ENCODE data around the gene MBNL1.

MBNL1 gene, protein sequence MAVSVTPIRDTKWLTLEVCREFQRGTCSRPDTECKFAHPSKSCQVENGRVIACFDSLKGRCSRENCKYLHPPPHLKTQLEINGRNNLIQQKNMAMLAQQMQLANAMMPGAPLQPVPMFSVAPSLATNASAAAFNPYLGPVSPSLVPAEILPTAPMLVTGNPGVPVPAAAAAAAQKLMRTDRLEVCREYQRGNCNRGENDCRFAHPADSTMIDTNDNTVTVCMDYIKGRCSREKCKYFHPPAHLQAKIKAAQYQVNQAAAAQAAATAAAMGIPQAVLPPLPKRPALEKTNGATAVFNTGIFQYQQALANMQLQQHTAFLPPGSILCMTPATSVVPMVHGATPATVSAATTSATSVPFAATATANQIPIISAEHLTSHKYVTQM

GRCh38 chr3:152268555-152269055, at the start of gene MBNL1:
TSS of gene MBNL1 (plus strand) at chr3:152268929. CDS start at chr3:152300194, 31,265 bp downstream.
- DNase-seq (ENCODE audit: low read depth), result peak; percentile 71

DNA sequence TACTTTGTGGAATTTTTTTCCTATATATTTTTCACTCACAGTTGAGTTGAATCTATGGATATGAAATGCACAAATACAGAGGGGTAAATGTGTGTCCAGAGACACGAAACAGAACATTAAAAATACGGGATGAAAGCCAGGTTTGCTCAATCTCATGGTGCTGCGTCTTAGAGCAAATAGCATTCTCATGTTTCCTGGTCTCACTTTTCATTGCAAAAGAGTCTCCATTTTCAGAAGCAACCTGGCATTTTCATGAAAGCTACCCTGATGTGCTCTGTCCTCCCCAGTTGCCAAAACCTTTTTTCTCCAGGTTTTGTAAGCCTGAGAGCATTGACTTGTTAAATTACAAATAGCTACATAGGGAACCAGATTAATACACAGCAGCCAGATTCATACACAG, 49.5 kb upstream of the MBNL1 start:
- no peak for DNase-seq (ENCODE audit: low read depth)

DNA sequence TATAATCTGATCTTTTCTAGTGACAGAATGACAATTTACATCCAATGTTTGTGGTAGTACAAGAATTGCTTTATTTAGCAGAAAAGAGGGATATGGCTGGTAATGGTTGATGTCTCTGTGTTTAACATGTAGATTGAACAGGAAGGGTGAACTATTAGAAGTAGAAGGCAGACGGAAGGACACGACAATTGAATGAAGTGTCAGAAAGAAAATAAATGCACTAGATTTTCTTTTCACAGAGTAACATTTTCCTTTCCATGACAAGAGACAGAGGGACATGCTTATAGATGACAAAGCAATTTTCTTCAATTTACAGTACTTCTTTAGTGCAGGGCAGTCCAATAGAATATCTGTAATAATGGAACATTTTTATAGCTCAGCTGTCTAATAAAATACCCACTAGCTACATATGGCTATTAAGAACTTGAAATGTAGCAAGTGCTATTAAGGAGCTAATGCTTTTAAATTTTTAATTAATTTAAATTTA, 48.9 kb upstream of the MBNL1 start:
- no peak for DNase-seq (ENCODE audit: low read depth)

- DNase-seq (ENCODE audit: low read depth), result no peak
These were observed 46.4 kb upstream of the MBNL1 start for GRCh38 chr3:152222327-152222726.

DNA sequence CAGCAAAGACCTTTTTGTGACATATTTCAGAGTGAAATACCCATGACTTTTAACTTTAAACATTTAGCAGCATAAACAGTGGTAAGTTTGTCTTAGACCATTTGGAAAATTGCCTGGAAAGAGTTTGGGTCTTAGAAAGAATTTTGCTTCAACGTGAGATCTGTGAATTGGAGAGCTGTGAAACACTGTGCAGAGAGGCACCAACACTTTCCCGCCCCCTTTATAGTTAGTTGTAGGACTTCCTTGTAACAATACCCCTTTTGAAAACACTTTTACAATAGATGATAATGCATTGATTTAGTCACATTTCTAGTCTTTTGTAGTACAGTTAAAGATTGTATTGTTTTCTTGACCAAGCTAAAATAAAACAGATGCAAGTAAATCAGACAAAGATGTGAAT, 43.5 kb upstream of the MBNL1 start:
- no peak for DNase-seq (ENCODE audit: low read depth)

- no peak for DNase-seq (ENCODE audit: low read depth)
These were observed 42.6 kb upstream of the MBNL1 start for GRCh38 chr3:152226176-152226575.

GRCh38 chr3:152227027-152227426, 41.7 kb upstream of the MBNL1 start:
- no peak for DNase-seq (ENCODE audit: low read depth)

DNA sequence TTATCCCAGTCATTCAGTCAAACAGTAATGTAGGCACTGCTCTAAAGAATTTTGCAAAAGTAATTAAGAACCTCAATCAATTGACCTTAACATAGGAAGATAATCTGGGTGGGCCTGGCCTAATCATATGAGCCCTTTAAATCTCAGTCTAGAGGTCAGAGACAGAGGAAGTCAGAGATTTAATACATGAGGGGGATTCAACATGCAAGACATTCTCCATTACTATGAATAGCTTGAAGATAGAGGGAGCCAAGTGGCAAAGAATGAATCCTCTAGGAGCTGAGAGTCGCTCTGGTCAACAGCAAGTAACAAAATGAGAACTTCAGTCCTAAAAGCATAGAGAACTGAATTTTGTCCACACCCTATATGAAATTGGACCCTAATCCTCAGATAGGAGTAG, 39.0 kb upstream of the MBNL1 start:
- no peak for DNase-seq (ENCODE audit: low read depth)

DNA sequence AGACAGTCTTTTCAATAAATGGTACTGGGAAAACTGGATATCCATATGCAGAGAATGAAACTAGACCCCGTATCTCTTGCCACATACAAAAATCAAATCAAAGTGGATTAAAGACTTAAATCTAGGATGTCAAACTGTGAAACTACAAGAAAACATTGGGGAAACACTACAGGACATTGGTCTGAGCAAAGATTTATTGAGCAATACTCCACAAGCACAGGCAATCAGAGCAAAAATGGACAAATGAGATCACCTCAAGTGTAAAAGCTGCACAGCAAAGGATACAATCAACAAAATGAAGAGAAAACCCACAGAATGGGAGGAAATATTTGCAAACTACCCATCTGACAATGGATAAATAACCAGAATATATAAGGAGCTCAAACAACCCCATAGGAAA, 38.4 kb upstream of the MBNL1 start:
- DNase-seq (ENCODE audit: low read depth), result no peak

DNA sequence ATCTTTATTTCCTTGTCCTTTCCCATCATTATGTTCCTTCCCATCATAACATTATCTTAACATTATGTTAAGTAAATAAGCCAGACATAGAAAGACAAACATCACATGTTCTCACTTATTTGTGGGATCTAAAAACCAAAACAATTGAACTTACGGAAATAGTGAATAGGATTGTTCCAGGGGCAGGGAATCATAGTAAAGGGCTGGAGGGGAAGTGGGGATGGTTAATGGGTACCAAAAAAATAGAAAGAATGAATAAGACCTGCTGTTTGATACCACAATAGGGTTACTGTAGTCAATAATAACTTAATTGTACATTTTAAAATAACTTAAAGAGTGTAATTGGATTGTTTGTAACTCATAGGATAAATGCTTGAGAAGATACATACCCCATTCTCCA, 36.7 kb upstream of the MBNL1 start:
- DNase-seq (ENCODE audit: low read depth), result no peak

GRCh38 chr3:152232679-152233078, 36.0 kb upstream of the MBNL1 start:
- no peak for DNase-seq (ENCODE audit: low read depth)

GRCh38 chr3:152234657-152235375, 33.9 kb upstream of the MBNL1 start:
- no peak for DNase-seq (ENCODE audit: low read depth)

DNA sequence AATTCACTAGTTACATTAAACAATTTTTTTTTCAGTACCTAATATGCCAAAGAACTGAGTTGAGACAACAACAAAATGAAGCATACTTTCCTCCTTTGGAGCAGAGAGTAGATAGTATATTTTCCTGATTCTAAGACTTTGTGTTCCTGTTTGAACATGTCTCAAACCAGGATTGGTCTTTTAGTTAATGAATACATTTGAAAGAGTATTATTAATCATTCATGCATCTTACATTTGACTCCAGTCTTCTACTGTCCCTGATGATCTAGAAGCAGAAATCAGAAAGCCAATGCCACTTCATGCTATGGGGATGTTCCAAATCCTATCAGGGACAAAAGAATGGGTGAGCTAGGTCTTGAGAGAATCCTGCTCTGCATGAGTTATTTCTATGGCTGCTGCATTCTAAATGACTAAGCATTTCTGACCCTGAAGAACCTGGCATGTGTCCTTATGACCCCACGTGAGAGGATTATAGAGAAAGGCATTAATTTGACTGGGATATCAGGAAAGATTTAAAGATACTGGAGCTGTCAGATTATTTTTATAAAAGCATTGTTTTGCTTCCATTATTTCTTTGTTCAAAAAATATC, 32.9 kb upstream of the MBNL1 start:
- no peak for DNase-seq (ENCODE audit: low read depth)

DNA sequence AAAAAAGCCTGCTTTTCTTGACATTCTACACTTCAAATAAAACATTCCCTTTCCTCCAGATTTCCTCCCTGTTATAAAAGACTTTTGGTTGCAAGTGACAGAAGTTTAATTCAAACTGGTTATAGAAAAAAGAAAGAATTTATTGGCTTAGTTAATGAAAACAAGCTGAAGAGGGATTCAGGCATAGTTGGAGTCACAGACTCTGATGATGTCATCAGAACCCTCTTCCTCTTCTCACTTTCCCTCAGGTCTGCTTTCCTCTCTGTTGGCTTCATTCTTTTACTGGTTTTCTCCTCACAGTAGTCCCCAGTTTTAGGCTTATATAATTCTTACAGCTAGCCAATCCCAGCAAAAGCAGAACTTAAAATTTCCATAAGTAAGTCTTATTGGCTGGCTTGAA, 32.0 kb upstream of the MBNL1 start:
- no peak for DNase-seq (ENCODE audit: low read depth)

DNA sequence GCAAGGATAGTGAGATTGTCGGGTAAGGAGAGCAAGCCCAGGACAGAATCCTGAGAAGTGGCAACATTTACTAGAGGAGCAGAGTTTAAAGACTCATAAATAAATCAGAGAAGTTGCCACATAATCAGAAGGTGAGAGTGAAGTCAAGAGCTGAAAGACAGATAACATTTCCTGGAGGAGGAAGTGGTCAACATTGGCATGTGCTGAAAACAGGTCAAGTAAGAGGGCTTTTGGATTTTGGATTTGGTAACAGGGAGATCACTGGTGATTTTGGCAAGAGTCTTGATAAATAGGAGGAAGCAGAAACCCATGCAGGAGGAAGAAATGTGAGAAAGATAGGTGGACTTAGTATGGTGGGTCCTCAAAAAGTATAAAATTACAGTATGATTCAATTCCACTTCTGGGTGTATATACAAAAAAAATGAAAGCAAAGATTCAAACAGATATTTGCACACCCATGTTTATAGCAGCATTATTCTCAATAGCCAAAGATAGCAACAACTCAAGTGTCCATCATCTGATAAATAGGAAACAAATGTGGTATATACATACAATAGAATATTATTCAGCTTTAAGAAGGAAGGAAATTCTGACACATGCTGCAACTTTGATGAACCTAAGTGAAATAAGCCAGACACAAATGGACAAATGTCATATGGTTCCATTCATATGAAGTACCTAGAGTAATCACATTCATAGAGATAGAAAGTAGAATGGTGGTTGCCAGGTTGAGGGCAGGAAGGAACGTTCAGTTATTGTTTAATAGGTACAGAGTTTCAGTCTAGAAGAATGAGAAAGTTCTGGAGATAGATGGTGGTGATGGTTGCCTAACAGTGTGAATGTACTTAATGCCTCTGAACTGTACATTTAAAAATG, 27.3 kb upstream of the MBNL1 start:
- DNase-seq (ENCODE audit: low read depth), result no peak

DNA sequence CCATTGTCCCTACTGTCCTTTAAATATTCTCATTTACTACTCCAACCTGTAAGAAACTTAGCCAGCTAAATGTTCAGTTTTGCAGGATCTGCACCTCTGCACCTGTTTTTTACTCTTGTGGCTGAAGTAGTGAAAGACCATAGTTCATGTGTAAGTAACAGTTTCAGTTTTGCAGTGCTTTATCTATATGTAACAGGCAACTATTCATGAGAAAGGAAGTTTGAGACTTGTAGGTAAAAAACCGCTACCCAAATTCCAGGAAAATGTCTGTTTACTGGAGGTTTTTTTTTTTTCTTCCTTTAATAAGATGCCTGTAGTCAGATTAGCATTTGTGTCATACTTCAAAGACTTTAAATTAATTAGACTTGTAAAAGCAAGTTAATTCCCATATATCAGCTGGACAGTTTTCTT, 25.4 kb upstream of the MBNL1 start:
- DNase-seq (ENCODE audit: low read depth), result no peak

GRCh38 chr3:152243721-152244516, 24.8 kb upstream of the MBNL1 start:
- DNase-seq (ENCODE audit: low read depth), result no peak

DNA sequence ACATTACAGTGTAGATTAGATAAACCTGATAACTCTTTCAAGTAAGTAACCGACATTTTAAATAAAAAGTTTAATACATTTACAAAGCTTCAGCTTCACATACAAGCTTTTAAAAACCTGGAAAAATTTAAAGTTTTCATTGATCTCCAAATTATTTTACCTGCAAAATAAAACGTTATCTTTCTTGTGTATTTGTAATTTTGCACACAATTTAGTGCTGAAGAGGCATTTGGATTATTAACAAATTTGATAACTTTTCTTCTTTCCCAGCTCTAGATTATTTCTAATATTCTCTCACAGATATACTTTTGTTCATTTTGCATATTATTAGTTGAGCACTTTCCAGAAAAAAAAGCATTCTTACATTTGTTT, 24.2 kb upstream of the MBNL1 start:
- DNase-seq (ENCODE audit: low read depth), result no peak

GRCh38 chr3:152245498-152246170, 23.1 kb upstream of the MBNL1 start:
- no peak for DNase-seq (ENCODE audit: low read depth)

DNA sequence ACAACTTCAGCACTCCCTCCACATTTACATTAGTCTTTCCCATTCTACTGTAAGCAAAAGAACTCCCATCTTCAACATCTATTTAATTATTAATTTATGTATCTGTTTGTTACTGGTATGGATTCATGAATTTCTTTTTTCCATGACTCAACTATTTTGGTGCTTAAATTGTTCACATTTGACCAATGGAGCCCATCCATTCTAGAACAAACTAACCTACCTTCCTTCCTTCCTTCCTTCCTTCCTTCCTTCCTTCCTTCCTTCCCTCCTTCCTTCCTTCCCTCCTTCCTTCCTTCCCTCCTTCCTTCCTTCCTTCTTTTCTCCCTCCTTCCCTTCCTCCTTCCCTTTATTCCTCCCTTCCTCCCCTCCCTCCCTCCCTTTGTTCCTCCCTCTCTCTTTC, 16.8 kb upstream of the MBNL1 start:
- no peak for DNase-seq (ENCODE audit: low read depth)

DNA sequence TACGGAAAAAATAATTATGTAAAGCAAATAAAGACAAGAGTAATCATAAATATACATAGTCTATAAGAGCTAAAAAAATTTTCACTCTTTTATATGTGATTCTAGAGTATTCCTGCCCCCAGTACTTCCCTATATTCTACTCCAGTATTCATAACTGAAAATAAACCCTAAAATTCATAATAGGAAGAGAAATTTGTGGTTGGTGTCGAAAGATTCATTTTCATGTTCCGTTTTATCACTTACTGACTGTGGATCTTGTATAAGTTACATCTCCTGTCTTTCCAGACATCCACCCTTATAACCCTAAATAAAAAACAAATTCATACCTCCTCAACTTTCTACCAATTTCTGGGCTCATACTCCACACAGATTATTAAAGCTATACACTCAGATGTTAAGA, 16.0 kb upstream of the MBNL1 start:
- DNase-seq (ENCODE audit: low read depth), result no peak
